Measurements from ENCODE around the gene TOP2B.

The TOP2B gene

GRCh38 chr3:25565807-25566206 is 98.9 kb downstream of the TOP2B start:
- DNase-seq = no peak

- no peak for DNase-seq
These were observed 100.6 kb downstream of the TOP2B start for GRCh38 chr3:25564075-25564474.

- no peak for DNase-seq
These were observed 101.1 kb downstream of the TOP2B start for GRCh38 chr3:25563601-25564000.

- no peak for DNase-seq
These were observed 105.9 kb downstream of the TOP2B start for GRCh38 chr3:25558796-25559195.

GRCh38 chr3:25558121-25558520 is 106.6 kb downstream of the TOP2B start:
- DNase-seq = no peak

- no peak for DNase-seq
These were observed 107.0 kb downstream of the TOP2B start for GRCh38 chr3:25557694-25558093.

- no peak for DNase-seq
These were observed 108.3 kb downstream of the TOP2B start for GRCh38 chr3:25556447-25556846.

GRCh38 chr3:25555695-25556437 is 108.8 kb downstream of the TOP2B start:
- no peak for DNase-seq

- DNase-seq = no peak
These were observed 110.3 kb downstream of the TOP2B start for GRCh38 chr3:25554376-25554775.

- DNase-seq = no peak
These were observed 112.5 kb downstream of the TOP2B start for GRCh38 chr3:25552251-25552650.

- no peak for DNase-seq
These were observed 115.9 kb downstream of the TOP2B start for GRCh38 chr3:25548836-25549235.

- DNase-seq = no peak
These were observed 116.6 kb downstream of the TOP2B start for GRCh38 chr3:25547943-25548674.

All from nucleus accumbens (tissue), 56 donors.